GM12878 (cell line): ENCODE data around the gene SATB2.

Experiments used
- CBX3 ChIP-seq: fragments of 200-600 bp; sonication (generic); IDR thresholded peaks from 2 replicates; pipeline ENCODE4 v1.6.1; 2016; ENCODE audit warnings: low read depth, borderline replicate concordance
- EP300 ChIP-seq, 2 experiments: fragments of 150-350 bp in 1 of 2; IDR thresholded peaks; 2 replicates each; pipeline ENCODE4 v1.6.1; 2011 to 2012; ENCODE audit warnings: low read depth in 2 of 2, low read length in 2 of 2, borderline replicate concordance in 1 of 2, improper control_type of control experiment in 1 of 2, inconsistent platforms in 1 of 2; ENCODE audit not compliant: control insufficient read depth in 1 of 2
- EZH2 ChIP-seq: IDR thresholded peaks from 2 replicates; pipeline ENCODE4 v1.6.1; 2012; ENCODE audit warnings: low read depth, mild to moderate bottlenecking, control low read depth, inconsistent platforms, low read length, borderline replicate concordance; ENCODE audit not compliant: control insufficient read depth
- HDAC2 ChIP-seq: fragments of 200-600 bp; sonication (generic); IDR thresholded peaks from 2 replicates; pipeline ENCODE4 v1.6.1; 2017
- HDGF ChIP-seq: fragments of 450-650 bp; IDR thresholded peaks from 2 replicates; pipeline ENCODE4 v1.6.1; 2016; ENCODE audit warnings: antibody characterized with exemption
- NR2C2 ChIP-seq: IDR thresholded peaks from 2 replicates; pipeline ENCODE4 v1.6.1; 2011; ENCODE audit warnings: borderline replicate concordance, low read depth; ENCODE audit not compliant: control insufficient read depth, insufficient read length
- POLR2AphosphoS5 ChIP-seq: IDR thresholded peaks from 2 replicates; pipeline ENCODE4 v1.6.1; 2011; ENCODE audit warnings: mild to moderate bottlenecking, low read length, inconsistent platforms
- RBBP5 ChIP-seq: fragments of 200-600 bp; sonication (generic); conservative IDR thresholded peaks from 2 replicates; pipeline ENCODE4 v1.6.1; 2016
- SPI1 ChIP-seq: IDR thresholded peaks from 2 replicates; pipeline ENCODE4 v1.6.1; 2011; ENCODE audit warnings: low read depth, mild to moderate bottlenecking, low read length, moderate library complexity, borderline replicate concordance; ENCODE audit not compliant: insufficient read depth
- TF ChIP-seq, protein P1 (sequence below), 3 experiments: IDR thresholded peaks in 2 of 3; conservative IDR thresholded peaks in 1 of 3; 2 replicates each; pipeline ENCODE4 v1.5.1; 2011; ENCODE audit warnings: low read depth in 3 of 3, low read length in 3 of 3, mild to moderate bottlenecking in 3 of 3, control low read depth in 2 of 3, moderate library complexity in 2 of 3, inconsistent platforms in 1 of 3, mixed read lengths in 1 of 3; ENCODE audit not compliant: control insufficient read depth in 2 of 3, insufficient read depth in 1 of 3; ENCODE audit errors: extremely low read depth in 1 of 3

DNA sequence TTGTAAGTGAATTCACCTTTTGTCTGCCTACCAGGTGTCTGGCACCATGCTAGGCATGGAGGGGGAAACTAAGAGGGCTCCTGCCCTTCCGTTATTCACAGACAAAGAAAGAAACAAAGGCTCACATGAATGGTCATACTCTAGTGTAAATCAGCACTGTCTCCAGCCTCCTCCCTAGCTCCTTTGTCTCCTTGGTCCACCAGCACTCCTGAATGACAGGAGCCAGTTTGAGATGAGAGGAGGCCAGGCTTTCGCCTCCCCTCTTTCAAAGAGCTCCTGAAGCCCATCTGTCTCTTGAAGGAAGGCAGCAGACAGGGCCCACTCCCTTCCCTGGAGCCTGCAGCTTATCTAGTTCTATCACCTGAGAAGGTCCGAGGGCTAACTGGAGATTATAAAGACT is 18.7 kb downstream of the SATB2 start:
- TF ChIP-seq HDGF = no peak
- TF ChIP-seq HDAC2 = no peak
- TF ChIP-seq, protein P1, sequence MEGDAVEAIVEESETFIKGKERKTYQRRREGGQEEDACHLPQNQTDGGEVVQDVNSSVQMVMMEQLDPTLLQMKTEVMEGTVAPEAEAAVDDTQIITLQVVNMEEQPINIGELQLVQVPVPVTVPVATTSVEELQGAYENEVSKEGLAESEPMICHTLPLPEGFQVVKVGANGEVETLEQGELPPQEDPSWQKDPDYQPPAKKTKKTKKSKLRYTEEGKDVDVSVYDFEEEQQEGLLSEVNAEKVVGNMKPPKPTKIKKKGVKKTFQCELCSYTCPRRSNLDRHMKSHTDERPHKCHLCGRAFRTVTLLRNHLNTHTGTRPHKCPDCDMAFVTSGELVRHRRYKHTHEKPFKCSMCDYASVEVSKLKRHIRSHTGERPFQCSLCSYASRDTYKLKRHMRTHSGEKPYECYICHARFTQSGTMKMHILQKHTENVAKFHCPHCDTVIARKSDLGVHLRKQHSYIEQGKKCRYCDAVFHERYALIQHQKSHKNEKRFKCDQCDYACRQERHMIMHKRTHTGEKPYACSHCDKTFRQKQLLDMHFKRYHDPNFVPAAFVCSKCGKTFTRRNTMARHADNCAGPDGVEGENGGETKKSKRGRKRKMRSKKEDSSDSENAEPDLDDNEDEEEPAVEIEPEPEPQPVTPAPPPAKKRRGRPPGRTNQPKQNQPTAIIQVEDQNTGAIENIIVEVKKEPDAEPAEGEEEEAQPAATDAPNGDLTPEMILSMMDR (IDR thresholded peaks at IDR 0.05 in 2 of 3, conservative IDR thresholded peaks at IDR 0.05 in 1 of 3; ENCODE audit: control insufficient read depth in 2 of 3, extremely low read depth in 1 of 3, insufficient read depth in 1 of 3, low read depth in 3 of 3, low read length in 3 of 3) = no peak
- no peak for TF ChIP-seq SPI1
- no peak for TF ChIP-seq POLR2AphosphoS5
- TF ChIP-seq RBBP5 = no peak
- no peak for TF ChIP-seq NR2C2
- TF ChIP-seq EZH2 = no peak
- TF ChIP-seq CBX3 = no peak
- TF ChIP-seq EP300 (IDR thresholded peaks at IDR 0.05; ENCODE audit: borderline replicate concordance in 1 of 2, control insufficient read depth in 1 of 2, low read depth in 2 of 2, low read length in 2 of 2) = no peak
